ENCODE results near the gene MAGIX.
A peak's percentile ranks its signal among the peaks of the same experiment; 100 is the strongest.

MAGIX gene

GRCh38 chrX:49208399-49208798 lies 45.8 kb downstream of the MAGIX start:
- no peak for DNase-seq

- peak; percentile 18 for DNase-seq
These were observed 47.1 kb downstream of the MAGIX start for GRCh38 chrX:49209434-49210251.

- no peak for DNase-seq
These were observed 47.8 kb downstream of the MAGIX start for GRCh38 chrX:49210406-49210805.

GRCh38 chrX:49211074-49211473 lies 48.5 kb downstream of the MAGIX start:
- DNase-seq = no peak

GRCh38 chrX:49212209-49212608 lies 49.7 kb downstream of the MAGIX start:
- DNase-seq = no peak

GRCh38 chrX:49212861-49213260 lies 50.3 kb downstream of the MAGIX start:
- DNase-seq = no peak

- DNase-seq = no peak
These were observed 51.9 kb downstream of the MAGIX start for GRCh38 chrX:49214416-49214815.

- no peak for DNase-seq
These were observed 52.5 kb downstream of the MAGIX start for GRCh38 chrX:49214996-49215526.

All from inflammatory macrophage treated with lipopolysaccharide for 4 hours (primary cell).